GM21390 (cell line): ENCODE measurements around the gene MAP4K4.

Experiments
- ATAC-seq: cut with Tn5 transposase; IDR thresholded peaks from one replicate; pipeline ENCODE4 v1.9.1; 2021; ENCODE audit not compliant: unreplicated experiment

MAP4K4 gene

GRCh38 chr2:101811226-101812015 lies 113.9 kb downstream of the MAP4K4 start:
- no peak for ATAC-seq

- no peak for ATAC-seq
These were observed 114.7 kb downstream of the MAP4K4 start for GRCh38 chr2:101812226-101812625.

GRCh38 chr2:101814752-101815151 lies 117.2 kb downstream of the MAP4K4 start:
- ATAC-seq, result no peak

- ATAC-seq, result no peak
These were observed 117.6 kb downstream of the MAP4K4 start for GRCh38 chr2:101815154-101815553.

GRCh38 chr2:101815739-101816391 lies 118.4 kb downstream of the MAP4K4 start:
- ATAC-seq, result no peak

DNA sequence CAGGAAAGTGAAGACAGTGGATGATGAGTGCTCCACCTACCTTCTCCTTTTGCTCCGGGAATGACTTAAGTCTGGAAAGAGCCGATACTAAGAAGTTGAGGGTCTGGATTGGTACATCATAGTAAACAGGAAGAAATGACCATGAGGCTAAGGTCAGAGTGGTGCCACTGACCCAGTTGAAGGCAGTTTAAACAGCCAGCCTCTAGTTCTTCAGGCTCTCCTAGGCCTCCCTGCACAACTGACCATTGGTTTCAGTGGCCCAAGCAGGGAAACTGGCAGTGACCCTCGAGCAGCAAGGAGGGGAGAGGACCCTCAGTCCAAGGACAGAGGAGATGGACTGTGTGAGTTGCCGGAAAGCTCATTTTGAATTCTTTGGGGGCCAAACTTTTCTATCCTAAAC lies 119.1 kb downstream of the MAP4K4 start:
- no peak for ATAC-seq

- no peak for ATAC-seq
These were observed 120.0 kb downstream of the MAP4K4 start for GRCh38 chr2:101817481-101817880.

- ATAC-seq, result no peak
These were observed 121.3 kb downstream of the MAP4K4 start for GRCh38 chr2:101818531-101819451.

GRCh38 chr2:101820519-101820918 lies 123.0 kb downstream of the MAP4K4 start:
- no peak for ATAC-seq

- no peak for ATAC-seq
These were observed 123.7 kb downstream of the MAP4K4 start for GRCh38 chr2:101821059-101821805.

- ATAC-seq, result no peak
These were observed 124.4 kb downstream of the MAP4K4 start for GRCh38 chr2:101821828-101822458.

GRCh38 chr2:101823347-101823791 lies 125.9 kb downstream of the MAP4K4 start:
- peak; percentile 68 for ATAC-seq

GRCh38 chr2:101823859-101824258 lies 126.4 kb downstream of the MAP4K4 start:
- no peak for ATAC-seq

DNA sequence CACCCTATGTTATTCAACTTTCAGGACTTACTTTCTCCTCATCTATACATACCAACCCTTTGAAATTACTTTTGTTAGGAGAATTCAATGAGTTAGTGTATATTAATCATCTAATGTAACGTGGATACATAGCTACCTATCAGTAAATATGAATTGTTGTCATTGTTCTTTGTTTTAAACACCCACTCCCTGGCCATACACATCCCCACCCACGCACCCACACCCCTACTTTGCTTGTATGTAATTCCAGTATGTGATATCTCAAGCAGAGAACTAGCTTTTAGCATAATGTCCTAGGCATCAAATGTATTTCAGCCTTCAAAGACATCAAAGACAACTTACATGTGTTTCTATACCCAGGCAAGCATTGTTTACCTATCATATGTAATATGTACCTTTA lies 129.2 kb downstream of the MAP4K4 start:
- ATAC-seq, result no peak

DNA sequence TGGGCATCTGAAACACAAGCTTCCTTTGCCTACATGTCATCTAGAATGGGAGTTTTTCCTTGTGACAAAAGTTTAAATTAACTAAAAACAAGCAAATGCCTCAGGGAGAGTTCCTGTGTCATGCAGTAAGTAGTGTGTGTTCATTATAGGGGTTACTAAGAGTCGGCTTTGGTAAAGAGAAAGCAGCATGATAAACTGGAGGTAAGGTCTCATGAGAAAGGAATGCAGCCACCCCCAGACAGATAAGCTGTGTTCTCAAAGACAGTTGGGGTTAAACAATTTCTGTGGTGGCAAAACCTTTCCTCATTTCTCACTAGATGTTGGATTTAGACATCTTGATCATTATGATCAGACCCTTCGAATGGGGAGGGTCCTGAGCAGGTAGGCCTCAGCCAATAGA lies 129.7 kb downstream of the MAP4K4 start:
- ATAC-seq, result no peak

GRCh38 chr2:101828257-101828656 lies 130.8 kb downstream of the MAP4K4 start:
- ATAC-seq, result no peak

DNA sequence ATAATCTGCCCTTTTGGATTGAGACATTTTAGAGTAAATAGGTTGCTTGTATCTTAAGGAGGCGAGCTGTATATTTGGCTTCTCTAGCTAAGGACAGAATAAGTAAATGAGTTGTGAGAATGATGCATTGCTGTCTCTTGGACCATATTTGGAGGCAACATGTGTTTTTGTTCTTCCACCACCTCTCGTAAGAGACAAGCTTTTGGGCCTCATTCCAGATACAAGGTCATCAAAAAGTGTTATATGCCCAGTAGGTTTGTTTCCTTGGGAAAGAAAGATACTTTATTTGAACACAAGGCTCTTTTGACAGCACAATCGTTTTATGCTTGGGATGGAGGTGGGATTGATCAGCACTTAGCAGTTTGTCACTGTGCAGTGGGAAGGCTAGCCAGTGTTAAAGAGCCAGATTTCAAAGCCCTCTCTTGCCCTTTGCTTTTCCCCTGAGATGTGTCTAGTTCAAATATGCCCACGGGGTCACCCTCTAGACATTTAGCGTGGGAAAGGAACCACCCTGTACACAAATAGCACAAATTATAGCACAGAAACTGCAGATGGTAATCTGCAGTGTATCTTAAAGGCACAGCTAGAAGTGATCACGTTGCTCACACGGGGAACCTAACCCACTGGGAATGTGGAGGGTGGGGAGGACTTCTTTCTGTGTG lies 131.3 kb downstream of the MAP4K4 start:
- no peak for ATAC-seq

DNA sequence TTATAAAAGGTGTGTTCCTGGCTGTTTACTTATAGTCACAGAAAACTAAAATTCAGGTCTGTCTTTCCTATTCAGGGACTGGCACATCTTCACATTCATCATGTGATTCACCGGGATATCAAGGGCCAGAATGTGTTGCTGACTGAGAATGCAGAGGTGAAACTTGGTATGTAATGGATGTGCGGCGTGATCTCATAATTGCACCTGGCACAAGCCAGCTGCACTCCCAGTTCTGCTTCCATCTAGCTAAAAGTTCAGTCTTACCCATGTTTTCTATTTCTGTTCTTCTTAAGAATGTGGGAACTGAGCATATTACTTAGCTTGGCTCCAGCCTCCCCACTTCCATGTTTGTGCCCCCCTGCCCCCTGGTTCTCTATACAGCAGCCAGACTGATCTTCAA lies 131.9 kb downstream of the MAP4K4 start:
- no peak for ATAC-seq

- ATAC-seq, result no peak
These were observed 132.6 kb downstream of the MAP4K4 start for GRCh38 chr2:101830146-101830545.

GRCh38 chr2:101830555-101830954 lies 133.0 kb downstream of the MAP4K4 start:
- no peak for ATAC-seq
